ENCODE results near the gene LEPR. TPM values are rescaled to one million over a fixed set of nuclear protein-coding genes. Genes with fewer than 3 reads are reported as not detected.

The LEPR gene
- total and polyA plus RNA-seq, 4 donors: 4.0 to 71.6 (median 13.2) TPM

Other genes with a start within 250 kb of the LEPR start
- gene DNAJC6, start 111.1 kb upstream of the LEPR start, total RNA-seq: 1 to 10 TPM; 2.3 to 3.8 TPM
- gene DNAJC6, start 111.1 kb upstream of the LEPR start, polyA plus RNA-seq: 1 to 10 TPM in 1 of 2 donors, not detected in 1; 1.3 TPM
- 100 to 1,000 TPM; 101 to 136 TPM for gene LEPROT, start within 50 bp of the LEPR start, total RNA-seq
- 10 to 100 TPM; 48.5 to 81.9 TPM for gene LEPROT, start within 50 bp of the LEPR start, polyA plus RNA-seq

Data from aorta (tissue), 4 donors.